A673 (cell line): ENCODE results near the gene GREB1L. TPM values are rescaled to one million over a fixed set of nuclear protein-coding genes. Genes with fewer than 3 reads are reported as not detected.
A peak's percentile ranks its signal among the peaks of the same experiment; 100 is the strongest.

Experiments
- BruUV-seq: library from RNA; stranded (reverse); fragments of 400-500 nt; replicated peaks from 2 replicates; lab custom pipeline; 2021; lab: Mats Ljungman, UMichigan
- CTCF ChIA-PET: fragments of 300-600 bp; sonication (Branson Sonifier 250); formaldehyde crosslinking; loops from one replicate; lab custom pipeline; 2022; ENCODE audit warnings: antibody characterized with exemption; lab: Charles Lee
- POLR2A ChIA-PET: fragments of 300-600 bp; sonication (Branson Sonifier 250); formaldehyde crosslinking; loops from one replicate; lab custom pipeline; 2022; ENCODE audit warnings: antibody characterized with exemption; ENCODE audit not compliant: low non-redundant PET; lab: Charles Lee
- DNase-seq: peaks from one replicate; pipeline ENCODE4 v3.0.0-alpha.2; 2015; ENCODE audit warnings: low spot score
- H3K27ac ChIP-seq: fragments of 200-600 bp; sonication (generic); 2 replicates; pipeline ENCODE4 v1.5.1; 2016; ENCODE audit warnings: mixed run types, low read depth, mild to moderate bottlenecking, mixed read lengths, antibody characterized with exemption, low read length; ENCODE audit not compliant: poor library complexity, severe bottlenecking
- H3K27me3 ChIP-seq: fragments of 200-600 bp; sonication (generic); replicated peaks from 2 replicates; pipeline ENCODE4 v1.6.1; 2017; ENCODE audit warnings: mixed run types, low read depth, mild to moderate bottlenecking, mixed read lengths, antibody characterized with exemption, low read length; ENCODE audit not compliant: insufficient read depth, poor library complexity
- H3K36me3 ChIP-seq: fragments of 200-600 bp; sonication (generic); 2 replicates; pipeline ENCODE4 v1.6.1; 2016; ENCODE audit warnings: mixed run types, mild to moderate bottlenecking, mixed read lengths, antibody characterized with exemption, low read length; ENCODE audit not compliant: insufficient read depth, poor library complexity, severe bottlenecking
- H3K4me1 ChIP-seq: fragments of 200-600 bp; sonication (generic); 2 replicates; pipeline ENCODE4 v1.6.1; 2017; ENCODE audit warnings: mixed run types, mild to moderate bottlenecking, mixed read lengths, antibody characterized with exemption, low read length; ENCODE audit not compliant: insufficient read depth, poor library complexity, severe bottlenecking
- H3K4me3 ChIP-seq: fragments of 200-600 bp; sonication (generic); 2 replicates; pipeline ENCODE4 v1.5.1; 2016; ENCODE audit warnings: low read depth, mixed run types, mild to moderate bottlenecking, mixed read lengths, low read length; ENCODE audit not compliant: poor library complexity, severe bottlenecking
- H3K9me3 ChIP-seq: fragments of 200-600 bp; sonication (generic); 2 replicates; pipeline ENCODE4 v1.6.1; 2016; ENCODE audit warnings: mixed run types, low read depth, mild to moderate bottlenecking, mixed read lengths, antibody characterized with exemption, low read length; ENCODE audit not compliant: poor library complexity, severe bottlenecking
- CTCF ChIP-seq: fragments of 300-800, 200-600 bp; sonication (generic); conservative IDR thresholded peaks from 2 replicates; pipeline ENCODE4 v1.5.1; 2017; ENCODE audit warnings: low read depth, mild to moderate bottlenecking, antibody characterized with exemption, low read length, moderate library complexity, mixed read lengths
- EZH2 ChIP-seq: fragments of 200-600 bp; sonication (generic); IDR thresholded peaks from 2 replicates; pipeline ENCODE4 v1.6.1; 2017; ENCODE audit warnings: borderline replicate concordance, low read depth, mild to moderate bottlenecking, mixed read lengths, antibody characterized with exemption, low read length; ENCODE audit not compliant: poor library complexity, severe bottlenecking
- intact Hi-C: fragments of 100-400 bp; cut with micrococcal nuclease; formaldehyde crosslinking; loops from one replicate; pipeline ENCODE4 v1.10.0; 2022; ENCODE audit not compliant: unreplicated experiment
- total RNA-seq: library from RNA; stranded (reverse); gene quantifications from 2 replicates; pipeline ENCODE4 v1.2.3, GENCODE V29; 2021

The GREB1L gene
- total RNA-seq, 1 experiment from 2014 or later: 0.04 TPM

- POLR2A ChIA-PET: no interaction called here
- intact Hi-C loops: no loop called here
- no peaks in the 10 kb centered on the region for H3K36me3 ChIP-seq
- no peaks in the 10 kb centered on the region for H3K9me3 ChIP-seq
- no peak overlapping the region for H3K27ac ChIP-seq
- no TSS peak for BruUV-seq
- CTCF ChIA-PET: no interaction called here
- DNase-seq: no peak
- TF ChIP-seq CTCF (no peak), EZH2 (peak; percentile 92)
- peaks cover 11% of the 10 kb centered on the region for H3K4me1 ChIP-seq
- H3K27me3 ChIP-seq: peaks cover 75% of the 10 kb centered on the region
- H3K4me3 ChIP-seq: peak overlapping the region; percentile 30
Measured at GRCh38 chr18:21241301-21242048, 557 bp upstream of the GREB1L start.

DNA sequence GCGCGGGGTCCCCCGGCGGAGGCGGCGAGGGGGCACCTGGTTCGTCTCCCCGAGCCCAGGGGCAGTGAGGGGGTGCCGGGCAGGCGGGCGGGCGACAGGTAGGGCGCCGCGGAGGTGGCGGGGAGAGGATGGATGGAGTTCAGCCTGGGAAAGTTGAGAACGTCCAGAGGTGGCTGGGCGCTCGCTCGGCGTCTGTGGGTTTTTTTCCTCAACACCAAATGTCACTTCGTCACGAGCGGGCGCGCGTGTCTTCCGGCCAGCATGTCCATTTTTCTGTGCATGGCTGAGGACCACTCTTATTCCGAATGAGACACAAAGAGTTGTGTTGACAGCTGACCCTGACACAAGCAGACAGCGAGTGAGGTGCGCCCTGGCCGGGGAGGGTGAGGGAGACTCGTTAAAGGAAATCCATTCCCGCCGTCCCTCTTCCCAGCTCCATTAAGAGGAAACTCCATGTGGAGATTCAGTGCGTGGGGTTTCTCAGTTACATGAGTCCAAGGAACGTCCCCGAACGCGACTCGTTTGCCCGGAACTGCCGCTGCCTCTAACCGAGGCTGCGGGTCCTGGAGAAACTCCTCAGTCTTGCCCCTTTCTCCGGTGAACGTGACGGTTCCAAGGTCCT, 859 bp downstream of the GREB1L start:
- Histone ChIP-seq H3K4me1 (peaks cover 11% of the 10 kb centered on the region), H3K27me3 (peaks cover 89% of the 10 kb centered on the region), H3K4me3 (peak overlapping the region; percentile 42), H3K27ac (no peak overlapping the region), H3K36me3 (no peaks in the 10 kb centered on the region), H3K9me3 (no peaks in the 10 kb centered on the region)
- intact Hi-C loops: no loop called here
- CTCF ChIA-PET: interaction anchor here (0.5 kb wide), 1 partner anchor 612 kb away, joined by 4 read pairs; no protein-coding TSS in a partner anchor
- POLR2A ChIA-PET: no interaction called here
- TF ChIP-seq EZH2 (peak; percentile 59), CTCF (no peak)
- BruUV-seq: no TSS peak
- DNase-seq: no peak

GRCh38 chr18:21254576-21254975, 12.5 kb downstream of the GREB1L start:
- H3K4me1 ChIP-seq: no peaks in the 10 kb centered on the region
- TF ChIP-seq CTCF (no peak), EZH2 (no peak)
- H3K27ac ChIP-seq: no peak overlapping the region
- DNase-seq: no peak
- H3K4me3 ChIP-seq: no peak overlapping the region
- intact Hi-C loops: loop anchor here (5.0 kb wide), 1 partner anchor 33 kb away; no protein-coding TSS in a partner anchor
- no peaks in the 10 kb centered on the region for H3K9me3 ChIP-seq
- ChIA-PET CTCF (interaction anchor here (0.7 kb wide), 1 partner anchor 76 kb away, joined by 3 read pairs; no protein-coding TSS in a partner anchor), POLR2A (no interaction called here)
- H3K36me3 ChIP-seq: no peaks in the 10 kb centered on the region
- no TSS peak for BruUV-seq
- H3K27me3 ChIP-seq: peaks cover 9% of the 10 kb centered on the region
